Astrocyte of the cerebellum (primary cell): ENCODE results near the gene RBPJ.
"Not testable (repeated sequence)": the region's sequence is repeated elsewhere in the genome, so short reads cannot be mapped to it uniquely, and the experiment has no call there.

Experiments used
- DNase-seq: peaks from one replicate; pipeline ENCODE4 v3.0.0-alpha.2; 2011; ENCODE audit warnings: low read depth
- H3K4me3 ChIP-seq: 2 replicates; pipeline ENCODE4 v1.5.1; 2011; ENCODE audit warnings: mild to moderate bottlenecking, low read depth, low read length, moderate library complexity
- CTCF ChIP-seq: IDR thresholded peaks from 2 replicates; pipeline ENCODE4 v1.5.1; 2012; ENCODE audit warnings: low read length, low read depth, moderate library complexity, mild to moderate bottlenecking; ENCODE audit errors: missing control alignments
- in situ Hi-C: cut with HindIII; loops from 2 replicates; pipeline ENCODE4 v1.10.0; 2017; ENCODE audit warnings: low sequenced_read_pairs

Gene RBPJ

GRCh38 chr4:26400132-26400531, 79.3 kb downstream of the RBPJ start:
- in situ Hi-C loops, result no loop called here
- no peak overlapping the region for H3K4me3 ChIP-seq
- TF ChIP-seq CTCF, result no peak
- no peak for DNase-seq

- in situ Hi-C loops, H3K4me3 ChIP-seq, DNase-seq: not testable (repeated sequence)
Measured at GRCh38 chr4:26402017-26402416, 81.2 kb downstream of the RBPJ start.

- H3K4me3 ChIP-seq, result no peak overlapping the region
- no peak for DNase-seq
- in situ Hi-C loops, result no loop called here
- TF ChIP-seq CTCF, result no peak
Measured at GRCh38 chr4:26402458-26402857, 81.6 kb downstream of the RBPJ start.

GRCh38 chr4:26404743-26405206, 84.0 kb downstream of the RBPJ start:
- in situ Hi-C loops, result loop anchor here (5.0 kb wide), 2 partner anchors 52 to 82 kb away; partner anchors contain the start of gene RBPJ
- TF ChIP-seq CTCF, result no peak
- no peak overlapping the region for H3K4me3 ChIP-seq
- no peak for DNase-seq

GRCh38 chr4:26406346-26406975, 85.6 kb downstream of the RBPJ start:
- H3K4me3 ChIP-seq, result no peak overlapping the region
- TF ChIP-seq CTCF, result no peak
- DNase-seq, result no peak
- in situ Hi-C loops, result loop anchor here (5.0 kb wide), 2 partner anchors 54 to 84 kb away; partner anchors contain the start of gene RBPJ

GRCh38 chr4:26407476-26407875, 86.7 kb downstream of the RBPJ start:
- H3K4me3 ChIP-seq, result no peak overlapping the region
- in situ Hi-C loops, result loop anchor here (5.0 kb wide), 2 partner anchors 55 to 85 kb away; partner anchors contain the start of gene RBPJ
- DNase-seq, result no peak
- no peak for TF ChIP-seq CTCF

- H3K4me3 ChIP-seq, result no peak overlapping the region
- peak; percentile 11 for TF ChIP-seq CTCF
- peak; percentile 62 for DNase-seq
- in situ Hi-C loops, result no loop called here
Measured at GRCh38 chr4:26410385-26411293, 89.8 kb downstream of the RBPJ start.
